GM12878 (cell line): ENCODE data around the gene TMSB4X. TPM values are rescaled to one million over a fixed set of nuclear protein-coding genes. Genes with fewer than 3 reads are reported as not detected.
A peak's percentile ranks its signal among the peaks of the same experiment; 100 is the strongest.

ENCODE experiments used
- ATAC-seq: fragments of 200-7000 bp; cut with Tn5 transposase; 3 replicates; pipeline ENCODE4 v1.9.1; 2020; ENCODE audit warnings: mild to moderate bottlenecking, moderate library complexity
- BruUV-seq: library from RNA; stranded (reverse); fragments of 400-500 nt; replicated peaks from 2 replicates; lab custom pipeline; 2021; lab: Mats Ljungman, UMichigan
- CTCF ChIA-PET: fragments of 300-600 bp; sonication (Branson Sonifier 250); formaldehyde crosslinking; extraction: SDS; loops from one replicate; lab custom pipeline; 2021; ENCODE audit warnings: inconsistent platforms; lab: Yijun Ruan, JAX
- POLR2A ChIA-PET: fragments of 350-600 bp; formaldehyde crosslinking; extraction: SDS; loops from one replicate; lab custom pipeline; 2021; ENCODE audit warnings: inconsistent platforms; lab: Charles Lee
- RAD21 ChIA-PET: fragments of 300-600 bp; sonication (Branson Sonifier 250); formaldehyde crosslinking; loops from one replicate; lab custom pipeline; 2023; ENCODE audit warnings: antibody characterized with exemption; ENCODE audit not compliant: unreplicated experiment; lab: Charles Lee
- SMC1A ChIA-PET: fragments of 300-600 bp; sonication (Branson Sonifier 250); formaldehyde crosslinking; loops from one replicate; lab custom pipeline; 2023; ENCODE audit not compliant: unreplicated experiment, uncharacterized antibody; lab: Charles Lee
- DNase-seq: peaks from one replicate; pipeline ENCODE4 v3.0.0-alpha.2; 2011; ENCODE audit warnings: low read depth, low spot score
- FAIRE-seq: peaks from 3 replicates; lab custom pipeline; 2011; peaks lifted over from hg19 to GRCh38; lab: Jason Lieb, UNC
- H2AFZ ChIP-seq: 2 replicates; pipeline ENCODE4 v1.6.0; 2011; ENCODE audit warnings: low read depth, low read length, control low read depth; ENCODE audit not compliant: control insufficient read depth
- H3K27ac ChIP-seq: 2 replicates; pipeline ENCODE4 v1.5.1; 2011; ENCODE audit warnings: control low read depth; ENCODE audit not compliant: control insufficient read depth, insufficient read depth
- H3K27me3 ChIP-seq, 2 experiments: replicated peaks in 1 of 2; 2 replicates each; pipeline versions ENCODE4 v1.6.0 to v1.6.1; 2011; ENCODE audit warnings: low read length in 1 of 2; ENCODE audit not compliant: control insufficient read depth in 2 of 2, insufficient read depth in 2 of 2
- H3K36me3 ChIP-seq, 2 experiments: 2 replicates each; pipeline ENCODE4 v1.5.1; 2011; ENCODE audit warnings: low read length in 1 of 2; ENCODE audit not compliant: control insufficient read depth in 2 of 2, insufficient read depth in 2 of 2
- H3K4me1 ChIP-seq: 2 replicates; pipeline ENCODE4 v1.6.1; 2011; ENCODE audit warnings: mild to moderate bottlenecking, low read length, moderate library complexity, mixed read lengths; ENCODE audit not compliant: control insufficient read depth, insufficient read depth
- H3K4me2 ChIP-seq: 2 replicates; pipeline ENCODE4 v1.6.0; 2011; ENCODE audit warnings: control low read depth; ENCODE audit not compliant: control insufficient read depth, insufficient read depth
- H3K4me3 ChIP-seq: fragments of 200-600 bp; sonication (generic); 2 replicates; pipeline ENCODE4 v1.5.1; 2016
- H3K79me2 ChIP-seq: 2 replicates; pipeline ENCODE4 v1.6.0; 2011; ENCODE audit warnings: low read length; ENCODE audit not compliant: control insufficient read depth, insufficient read depth
- H3K9ac ChIP-seq: 2 replicates; pipeline ENCODE4 v1.8.0; 2011; ENCODE audit warnings: low read length, control low read depth, mixed read lengths; ENCODE audit not compliant: control insufficient read depth, insufficient read depth
- H3K9me3 ChIP-seq: replicated peaks from 3 replicates; pipeline ENCODE4 v1.5.1; 2011; ENCODE audit warnings: mild to moderate bottlenecking, low read length; ENCODE audit not compliant: control insufficient read depth, insufficient read depth
- H4K20me1 ChIP-seq: 2 replicates; pipeline ENCODE4 v1.6.0; 2011; ENCODE audit not compliant: control insufficient read depth, insufficient read depth
- BHLHE40 ChIP-seq, 2 experiments: fragments of 450-650 bp in 1 of 2; IDR thresholded peaks; 2 replicates each; pipeline ENCODE4 v1.6.1; 2011 to 2017; ENCODE audit warnings: low read depth in 2 of 2, borderline replicate concordance in 1 of 2, improper control_type of control experiment in 1 of 2, low read length in 1 of 2, mild to moderate bottlenecking in 1 of 2
- CEBPB ChIP-seq, 2 experiments: fragments of 150-350 bp in 1 of 2; IDR thresholded peaks; 2 replicates each; pipeline ENCODE4 v1.6.1; 2012 to 2014; ENCODE audit warnings: low read depth in 2 of 2, low read length in 2 of 2, borderline replicate concordance in 1 of 2, inconsistent platforms in 1 of 2
- E4F1 ChIP-seq: fragments of 450-650 bp; IDR thresholded peaks from 2 replicates; pipeline ENCODE4 v1.6.1; 2018; ENCODE audit warnings: borderline replicate concordance, mild to moderate bottlenecking; ENCODE audit not compliant: partially characterized antibody
- EGR1 ChIP-seq, 2 experiments: IDR thresholded peaks; 1 replicate in 1 of 2; 2 replicates in 1 of 2; pipeline ENCODE4 v1.6.1; 2011 to 2012; ENCODE audit warnings: low read depth in 2 of 2, low read length in 2 of 2, borderline replicate concordance in 1 of 2, mild to moderate bottlenecking in 1 of 2, moderate library complexity in 1 of 2
- FOS ChIP-seq: IDR thresholded peaks from 3 replicates; pipeline ENCODE4 v1.6.1; 2011; ENCODE audit warnings: borderline replicate concordance; ENCODE audit not compliant: insufficient read length; ENCODE audit errors: extremely low read depth
- MEF2B ChIP-seq: fragments of 450-650 bp; IDR thresholded peaks from 2 replicates; pipeline ENCODE4 v1.6.1; 2018; ENCODE audit warnings: mild to moderate bottlenecking, moderate library complexity; ENCODE audit not compliant: partially characterized antibody, poor library complexity, severe bottlenecking
- NFIC ChIP-seq: IDR thresholded peaks from 2 replicates; pipeline ENCODE4 v1.6.1; 2012; ENCODE audit warnings: low read depth, mild to moderate bottlenecking, inconsistent platforms, low read length, moderate library complexity
- NRF1 ChIP-seq: conservative IDR thresholded peaks from 2 replicates; pipeline ENCODE4 v1.6.1; 2011; ENCODE audit warnings: mild to moderate bottlenecking, low read depth, low read length, improper control_type of control experiment
- PAX5 ChIP-seq: IDR thresholded peaks from 2 replicates; pipeline ENCODE4 v1.6.1; 2011; ENCODE audit warnings: low read depth, low read length, borderline replicate concordance
- ZNF274 ChIP-seq: IDR thresholded peaks from one replicate; pipeline ENCODE4 v1.8.0; 2011; ENCODE audit not compliant: insufficient read length, insufficient read depth
- ZSCAN29 ChIP-seq: fragments of 450-650 bp; IDR thresholded peaks from 2 replicates; pipeline ENCODE4 v1.6.1; 2017; ENCODE audit warnings: mild to moderate bottlenecking, moderate library complexity
- WGBS: methylation state at CpG from one replicate; pipeline ENCODE4 v1.1.6; 2016; ENCODE audit warnings: low lambda C conversion rate; ENCODE audit not compliant: insufficient replicate concordance, insufficient coverage; ENCODE audit errors: missing lambda C conversion rate; 5-methylcytosine and 5-hydroxymethylcytosine counted together
- in situ Hi-C: fragments of 300-500 bp; cut with MboI; formaldehyde crosslinking; loops from 9 replicates; pipeline ENCODE4 v1.14.3; 2018; ENCODE audit warnings: mixed read lengths
- intact Hi-C: fragments of 100-400 bp; cut with micrococcal nuclease; formaldehyde crosslinking; loops from one replicate; pipeline ENCODE4 v1.14.2; 2022; ENCODE audit not compliant: unreplicated experiment
- polyA plus RNA-seq, 11 experiments: library from polyadenylated mRNA; depleted of rRNA in 4 of 11; unstranded in 6 of 11; stranded (reverse) in 5 of 11; fragments of >200 nt; fragmentation: Nextera tagmentation in 4 of 11; fragmentation: Illumina TruSeq in 1 of 11; extraction: Ambion mirVana in 4 of 11; extraction: Trizol in 1 of 11; gene quantifications; 1 replicate in 1 of 11; 2 replicates in 10 of 11; pipeline versions ENCODE4 v1.2.1 to v1.2.3, GENCODE V29; 2011 to 2016; ENCODE audit warnings: inconsistent platforms in 2 of 11, missing spikeins in 2 of 11, low read depth in 1 of 11
- total RNA-seq, 4 experiments: library from RNA; depleted of rRNA in 3 of 4; stranded (reverse); fragments of >200 nt in 3 of 4; fragmentation: Illumina TruSeq in 1 of 4; extraction: Trizol in 1 of 4; gene quantifications; 2 replicates each; pipeline versions ENCODE4 v1.2.1 to v1.2.3, GENCODE V29; 2013 to 2021
- TF ChIP-seq, protein P1 (sequence below): IDR thresholded peaks from 2 replicates; pipeline ENCODE4 v1.6.1; 2012; ENCODE audit warnings: low read depth, low read length, improper control_type of control experiment

Gene TMSB4X
- total and polyA plus RNA-seq, 10 of the 15 experiments (the other 5 are each of a cell fraction or from before 2014, with no cell fraction given) = 13,924 to 37,234 (median 23,705) TPM

- intact Hi-C loops = no loop called here
- ChIA-PET RAD21 (interaction anchor here (0.7 to 23.0 kb wide), 8 partner anchors 18 to 514 kb away, joined by 3 to 562 read pairs (median 17); no protein-coding TSS in a partner anchor), SMC1A (interaction anchor here (0.8 to 24.6 kb wide), 5 partner anchors 21 to 118 kb away, joined by 3 to 595 read pairs (median 4); no protein-coding TSS in a partner anchor), POLR2A (interaction anchor here (0.6 to 12.7 kb wide), 8 partner anchors 16 to 687 kb away, joined by 3 to 138 read pairs (median 4); no protein-coding TSS in a partner anchor), CTCF (interaction anchor here (0.8 to 1.1 kb wide), 4 partner anchors 17 to 118 kb away, joined by 3 to 5 read pairs (median 4); no protein-coding TSS in a partner anchor)
- TF ChIP-seq FOS (no peak), CEBPB (IDR thresholded peaks at IDR 0.05; ENCODE audit: borderline replicate concordance in 1 of 2, low read depth in 2 of 2, low read length in 2 of 2) (no peak), E4F1 (no peak), ZSCAN29 (no peak), MEF2B (no peak), NFIC (no peak), ZNF274 (no peak), NRF1 (no peak), EGR1 (IDR thresholded peaks at IDR 0.05; ENCODE audit: borderline replicate concordance in 1 of 2, low read depth in 2 of 2, low read length in 2 of 2) (no peak), PAX5 (no peak), BHLHE40 (IDR thresholded peaks at IDR 0.05; ENCODE audit: borderline replicate concordance in 1 of 2, low read depth in 2 of 2, low read length in 1 of 2) (no peak)
- TF ChIP-seq, protein P1, sequence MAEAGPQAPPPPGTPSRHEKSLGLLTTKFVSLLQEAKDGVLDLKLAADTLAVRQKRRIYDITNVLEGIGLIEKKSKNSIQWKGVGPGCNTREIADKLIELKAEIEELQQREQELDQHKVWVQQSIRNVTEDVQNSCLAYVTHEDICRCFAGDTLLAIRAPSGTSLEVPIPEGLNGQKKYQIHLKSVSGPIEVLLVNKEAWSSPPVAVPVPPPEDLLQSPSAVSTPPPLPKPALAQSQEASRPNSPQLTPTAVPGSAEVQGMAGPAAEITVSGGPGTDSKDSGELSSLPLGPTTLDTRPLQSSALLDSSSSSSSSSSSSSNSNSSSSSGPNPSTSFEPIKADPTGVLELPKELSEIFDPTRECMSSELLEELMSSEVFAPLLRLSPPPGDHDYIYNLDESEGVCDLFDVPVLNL = no peak
- H3K9ac ChIP-seq = peak overlapping the region; percentile 93
- DNase-seq (no peak), FAIRE-seq (no peak), ATAC-seq (peak; percentile 1; the same call in 2 of the 3 replicates)
- peaks cover 65% of the 10 kb centered on the region for H3K79me2 ChIP-seq
- no peaks in the 10 kb centered on the region for H3K27me3 ChIP-seq
- H3K4me2 ChIP-seq = peak overlapping the region; percentile 84
- H4K20me1 ChIP-seq = no peaks in the 10 kb centered on the region
- in situ Hi-C loops = loop anchor here (25.0 kb wide), 1 partner anchor 688 kb away; the partner anchor contains the start of gene TCEANC
- no peaks in the 10 kb centered on the region; the same call in 2 of the 3 replicates for H3K9me3 ChIP-seq
- no peaks in the 10 kb centered on the region for H3K36me3 ChIP-seq
- BruUV-seq = no TSS peak
- peak overlapping the region; percentile 82 for H3K27ac ChIP-seq
- peaks cover 3% of the 10 kb centered on the region; the same call in 1 of the 2 replicates for H3K4me1 ChIP-seq
- WGBS = 11% methylated on average over 13 of the region's 13 CpGs
- peak overlapping the region; percentile 78 for H3K4me3 ChIP-seq
- no peak overlapping the region for H2AFZ ChIP-seq
Observed at GRCh38 chrX:12974305-12974795, 560 bp upstream of the TMSB4X start.
